Stromal cell of bone marrow (primary cell): Measurements from ENCODE around the gene MRPL50.
"Not testable (repeated sequence)": the region's sequence is repeated elsewhere in the genome, so short reads cannot be mapped to it uniquely, and the experiment has no call there.

Source experiments
- DNase-seq: peaks from one replicate; pipeline ENCODE4 v3.0.0-alpha.2; 2012; ENCODE audit warnings: low read depth

MRPL50 gene

GRCh38 chr9:101417977-101418376 is 19.6 kb upstream of the MRPL50 start:
- no peak for DNase-seq

GRCh38 chr9:101417389-101417788 is 19.0 kb upstream of the MRPL50 start:
- no peak for DNase-seq

DNA sequence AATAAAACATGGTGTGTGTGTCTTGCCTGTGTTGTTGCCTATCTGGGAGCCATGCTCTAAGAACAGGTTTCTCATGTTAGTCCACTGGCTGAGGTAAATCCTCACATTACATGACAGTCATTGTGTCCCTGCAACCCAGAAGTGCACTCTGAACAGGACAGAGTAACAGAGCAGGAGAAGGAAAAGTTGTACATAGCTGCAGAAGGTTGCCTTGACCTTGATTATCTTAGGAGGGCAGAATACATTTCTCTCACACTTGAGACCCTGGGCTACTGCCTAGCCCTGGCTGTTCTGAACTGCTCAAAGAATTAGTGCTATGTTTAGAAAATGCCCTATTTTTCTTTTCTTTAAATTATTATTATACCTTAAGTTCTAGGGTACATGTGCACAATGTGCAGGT is 17.2 kb upstream of the MRPL50 start:
- DNase-seq, result no peak

DNA sequence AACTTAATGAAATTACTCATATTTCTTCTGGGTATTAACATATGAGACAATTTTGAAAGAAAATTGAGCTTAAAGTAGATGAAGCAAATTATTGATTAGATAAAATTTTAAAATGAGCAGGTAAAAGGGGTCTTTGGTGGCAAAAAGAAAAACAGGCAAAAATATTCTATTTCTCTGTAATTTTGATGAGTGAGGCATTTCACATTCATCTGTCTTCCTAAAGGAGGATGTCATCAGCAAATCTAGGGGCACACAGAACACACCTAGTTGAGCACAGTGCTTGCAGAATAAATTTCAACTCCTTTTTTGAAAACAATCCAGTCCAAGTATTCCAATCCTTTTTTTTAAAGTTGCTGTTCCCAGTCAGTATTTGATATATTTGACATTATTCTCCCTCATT is 16.4 kb upstream of the MRPL50 start:
- no peak for DNase-seq

GRCh38 chr9:101409079-101409477 is 10.7 kb upstream of the MRPL50 start:
- DNase-seq, result no peak

- DNase-seq, result no peak
Observed at GRCh38 chr9:101408374-101409078, 10.1 kb upstream of the MRPL50 start.

GRCh38 chr9:101403516-101404285 is 5.3 kb upstream of the MRPL50 start:
- DNase-seq, result no peak

- no peak for DNase-seq
Observed at GRCh38 chr9:101400120-101400519, 1.7 kb upstream of the MRPL50 start.

GRCh38 chr9:101399643-101399970 is 1.2 kb upstream of the MRPL50 start:
- DNase-seq, result no peak

- no peak for DNase-seq
Observed at GRCh38 chr9:101398930-101399642, 668 bp upstream of the MRPL50 start.

GRCh38 chr9:101397746-101398067 is 711 bp downstream of the MRPL50 start:
- DNase-seq, result no peak

DNA sequence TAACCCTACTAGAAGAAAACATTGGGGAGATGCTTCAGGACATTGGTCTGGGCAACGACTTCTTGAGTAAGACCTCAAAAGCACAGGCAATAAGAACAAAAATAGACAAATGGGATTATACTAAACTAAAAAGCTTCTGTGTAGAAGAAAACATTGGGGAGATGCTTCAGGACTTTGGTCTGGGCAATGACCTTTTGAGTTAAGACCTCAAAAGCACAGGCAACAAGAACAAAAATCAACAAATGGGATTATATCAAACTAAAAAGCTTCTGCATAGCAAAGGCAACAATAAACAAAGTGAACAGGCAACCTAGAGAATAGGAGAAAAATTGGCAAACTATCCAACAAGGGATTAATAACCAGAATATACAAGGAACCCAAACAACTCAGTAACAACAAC is 3.7 kb downstream of the MRPL50 start:
- DNase-seq, result no peak

- no peak for DNase-seq
Observed at GRCh38 chr9:101393135-101393534, 5.3 kb downstream of the MRPL50 start.

DNA sequence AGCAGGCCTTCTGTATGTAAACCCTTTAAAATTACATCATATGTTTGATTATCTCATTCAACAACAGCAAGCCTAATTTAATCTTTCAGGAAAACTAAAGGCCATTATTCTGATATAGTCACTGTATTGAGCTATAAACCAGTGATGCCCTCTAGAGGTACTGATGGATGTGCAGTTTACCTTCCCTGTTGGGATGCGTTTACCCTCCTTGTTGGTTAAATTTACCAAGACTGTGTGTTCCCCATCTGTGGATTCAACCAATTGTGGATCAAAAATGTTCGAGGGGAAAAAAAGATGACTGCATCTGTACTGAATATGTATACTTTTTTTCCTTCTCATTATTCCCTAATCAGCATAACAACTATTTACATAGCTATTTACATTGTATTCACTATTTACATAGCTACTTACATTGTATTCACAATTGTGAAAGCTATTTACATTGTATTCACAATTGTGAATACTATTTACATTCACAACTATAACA is 9.9 kb downstream of the MRPL50 start:
- no peak for DNase-seq

- no peak for DNase-seq
Observed at GRCh38 chr9:101387871-101388506, 10.4 kb downstream of the MRPL50 start.

DNA sequence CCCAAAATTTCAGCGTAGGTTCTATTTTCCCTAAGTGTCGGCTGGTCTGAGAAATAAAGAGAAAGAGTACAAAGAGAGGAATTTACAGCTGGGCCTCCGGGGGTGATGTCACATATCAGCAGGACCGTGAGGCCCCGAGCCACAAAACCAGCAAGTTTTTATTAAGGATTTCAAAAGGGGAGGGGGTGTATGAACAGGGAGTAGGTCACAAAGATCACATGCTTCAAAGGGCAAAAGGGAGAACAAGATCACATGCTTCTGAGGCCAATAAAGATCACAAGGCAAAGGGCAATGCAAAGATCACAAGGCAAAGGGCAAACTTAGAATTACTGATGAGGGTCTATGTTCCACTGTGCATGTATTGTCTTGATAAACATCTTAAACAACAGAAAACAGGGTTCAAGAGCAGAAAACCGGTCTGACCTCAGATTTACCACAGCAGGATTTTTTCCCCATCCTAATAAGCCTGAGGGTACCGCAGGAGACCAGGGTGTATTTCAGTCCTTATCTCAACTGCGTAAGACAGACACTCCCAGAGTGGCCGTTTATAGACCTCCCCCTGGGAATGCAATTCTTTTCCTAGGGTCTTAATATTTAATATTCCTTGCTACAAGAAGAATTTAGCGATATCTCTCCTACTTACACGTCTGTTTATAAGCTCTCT is 13.4 kb downstream of the MRPL50 start, which contains the start of gene BAAT:
BAAT (minus strand) TSS at position 134 of the 664 bp plus-strand sequence. CDS start 13,602 bp downstream, outside the sequence.
- DNase-seq, result not testable (repeated sequence)

GRCh38 chr9:101383361-101383760 is 15.1 kb downstream of the MRPL50 start:
- DNase-seq, result no peak

DNA sequence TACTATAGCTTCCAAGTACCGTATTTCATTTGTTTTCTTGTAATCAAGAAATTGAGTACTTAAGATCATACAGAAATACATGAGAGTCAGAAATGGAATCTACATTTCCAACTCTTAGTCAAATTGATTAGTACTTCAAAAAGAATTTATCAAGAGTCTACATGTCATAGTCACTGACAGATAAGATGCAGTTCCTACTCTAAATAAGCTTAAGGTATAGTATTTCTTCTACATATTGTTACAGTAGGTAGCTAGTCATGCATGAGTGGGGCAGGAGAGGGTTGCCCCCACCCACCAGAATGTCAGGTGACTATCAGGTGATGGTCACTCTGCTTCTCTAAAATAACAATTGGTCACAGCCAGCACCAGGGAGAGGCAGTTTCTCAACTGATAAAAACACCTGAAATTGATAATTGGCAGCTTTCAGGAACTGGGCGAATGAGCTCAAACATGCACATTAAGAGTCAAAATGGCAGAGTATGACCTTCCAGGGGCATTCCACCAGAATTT is 16.5 kb downstream of the MRPL50 start:
- DNase-seq, result no peak

DNA sequence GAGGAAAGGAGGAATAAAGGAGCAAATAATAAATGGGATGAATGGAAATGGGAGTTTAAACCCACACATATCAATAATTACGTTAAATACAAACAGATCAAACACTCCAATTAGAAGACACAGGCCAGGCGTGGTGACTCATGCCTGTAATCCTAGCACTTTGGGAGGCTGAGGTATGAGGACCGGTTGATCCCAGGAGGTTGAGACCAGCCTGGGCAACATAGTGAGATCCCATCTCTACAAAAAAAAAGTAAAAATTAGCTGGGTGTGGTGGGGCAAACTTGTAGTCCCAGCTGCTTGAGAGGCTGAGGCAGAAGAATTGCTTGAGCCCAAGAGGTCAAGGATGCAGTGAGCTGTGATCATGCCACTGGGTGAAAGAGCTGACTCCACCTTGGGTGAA is 17.3 kb downstream of the MRPL50 start:
- DNase-seq, result no peak

- no peak for DNase-seq
Observed at GRCh38 chr9:101380295-101380694, 18.1 kb downstream of the MRPL50 start.

- peak; percentile 62 for DNase-seq
Observed at GRCh38 chr9:101376111-101376848, 22.1 kb downstream of the MRPL50 start.
